ENCODE results near the gene CLMP.

GRCh38 chr11:123151796-123152195, 43.3 kb downstream of the CLMP start:
- TF ChIP-seq SIN3A (IDR thresholded peaks at IDR 0.05; ENCODE audit: borderline replicate concordance, insufficient read depth, low read length) (no peak), TAF1 (IDR thresholded peaks at IDR 0.05; ENCODE audit: borderline replicate concordance, insufficient read depth, low read length) (no peak), POLR2AphosphoS5 (IDR thresholded peaks at IDR 0.05; ENCODE audit: low read depth, low read length) (no peak)
- TF ChIP-seq, protein P1, sequence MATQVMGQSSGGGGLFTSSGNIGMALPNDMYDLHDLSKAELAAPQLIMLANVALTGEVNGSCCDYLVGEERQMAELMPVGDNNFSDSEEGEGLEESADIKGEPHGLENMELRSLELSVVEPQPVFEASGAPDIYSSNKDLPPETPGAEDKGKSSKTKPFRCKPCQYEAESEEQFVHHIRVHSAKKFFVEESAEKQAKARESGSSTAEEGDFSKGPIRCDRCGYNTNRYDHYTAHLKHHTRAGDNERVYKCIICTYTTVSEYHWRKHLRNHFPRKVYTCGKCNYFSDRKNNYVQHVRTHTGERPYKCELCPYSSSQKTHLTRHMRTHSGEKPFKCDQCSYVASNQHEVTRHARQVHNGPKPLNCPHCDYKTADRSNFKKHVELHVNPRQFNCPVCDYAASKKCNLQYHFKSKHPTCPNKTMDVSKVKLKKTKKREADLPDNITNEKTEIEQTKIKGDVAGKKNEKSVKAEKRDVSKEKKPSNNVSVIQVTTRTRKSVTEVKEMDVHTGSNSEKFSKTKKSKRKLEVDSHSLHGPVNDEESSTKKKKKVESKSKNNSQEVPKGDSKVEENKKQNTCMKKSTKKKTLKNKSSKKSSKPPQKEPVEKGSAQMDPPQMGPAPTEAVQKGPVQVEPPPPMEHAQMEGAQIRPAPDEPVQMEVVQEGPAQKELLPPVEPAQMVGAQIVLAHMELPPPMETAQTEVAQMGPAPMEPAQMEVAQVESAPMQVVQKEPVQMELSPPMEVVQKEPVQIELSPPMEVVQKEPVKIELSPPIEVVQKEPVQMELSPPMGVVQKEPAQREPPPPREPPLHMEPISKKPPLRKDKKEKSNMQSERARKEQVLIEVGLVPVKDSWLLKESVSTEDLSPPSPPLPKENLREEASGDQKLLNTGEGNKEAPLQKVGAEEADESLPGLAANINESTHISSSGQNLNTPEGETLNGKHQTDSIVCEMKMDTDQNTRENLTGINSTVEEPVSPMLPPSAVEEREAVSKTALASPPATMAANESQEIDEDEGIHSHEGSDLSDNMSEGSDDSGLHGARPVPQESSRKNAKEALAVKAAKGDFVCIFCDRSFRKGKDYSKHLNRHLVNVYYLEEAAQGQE (IDR thresholded peaks at IDR 0.05; ENCODE audit: insufficient read depth in 1 of 2, low read depth in 2 of 2, low read length in 2 of 2) = no peak

Measured in PFSK-1 (cell line).